ENCODE results near the gene SELENOI. TPM values are rescaled to one million over a fixed set of nuclear protein-coding genes. Genes with fewer than 3 reads are reported as not detected.

Gene SELENOI
- 11.6 and 13.0 TPM in 2 replicates for total RNA-seq

- H3K4me3 ChIP-seq (ENCODE audit: insufficient read depth, low read length) = peak within 1 kb of the TSS; percentile 98
- peak within 1 kb of the TSS; percentile 99 for H2AFZ ChIP-seq (ENCODE audit: low read length)
- DNase-seq (ENCODE audit: insufficient read length, low spot score, missing footprints) = peak; percentile 97
- peak within 1 kb of the TSS; percentile 96 for H3K27ac ChIP-seq (ENCODE audit: low read depth, low read length)
- peaks cover 58% of the 10 kb centered on the region for H3K79me2 ChIP-seq (ENCODE audit: insufficient read depth, low read length)
- H3K4me2 ChIP-seq (ENCODE audit: insufficient read depth, low read length) = peak within 1 kb of the TSS; percentile 99
- peaks cover 10% of the 10 kb centered on the region for H4K20me1 ChIP-seq (ENCODE audit: insufficient read depth, low read length)
- peaks cover 22% of the 10 kb centered on the region for H3K4me1 ChIP-seq (ENCODE audit: insufficient read depth, low read length)
- H3K36me3 ChIP-seq (ENCODE audit: insufficient read depth, low read length) = no peaks in the 10 kb centered on the region
- H3K9me3 ChIP-seq (ENCODE audit: low read depth, low read length) = no peaks in the 10 kb centered on the region
- H3K27me3 ChIP-seq (ENCODE audit: insufficient read depth, low read length) = no peaks in the 10 kb centered on the region
- TF ChIP-seq CTCF (IDR thresholded peaks at IDR 0.05; ENCODE audit: extremely low read depth, low read depth, low read length) = no peak
These were observed at the start of gene SELENOI for GRCh38 chr2:26345545-26346453. Gene SELENOI, plus strand, starts transcription at chr2:26346143. Its CDS starts 90 bp downstream, at chr2:26346233.

DNA sequence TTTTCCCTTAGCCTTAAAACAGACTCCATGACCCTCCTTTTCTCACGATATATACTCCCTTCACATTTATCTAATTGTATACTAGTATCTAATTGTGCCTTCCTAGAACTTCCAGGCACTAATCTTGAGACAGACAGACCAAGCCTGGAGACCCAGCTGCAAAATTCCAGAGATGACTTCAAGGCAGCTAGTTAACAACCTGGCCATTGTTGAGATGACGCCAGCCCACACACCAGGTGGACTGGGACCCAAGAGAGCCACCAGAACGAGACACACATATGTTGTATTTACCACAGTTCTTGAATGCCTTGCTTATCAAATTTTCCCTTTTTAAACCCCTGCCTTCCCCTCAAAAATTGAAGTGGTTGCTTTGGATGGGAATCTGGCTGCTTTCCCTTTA lies 48.9 kb upstream of the SELENOI start:
- Histone ChIP-seq H3K9me3 (ENCODE audit: low read depth, low read length) (no peaks in the 10 kb centered on the region), H3K36me3 (ENCODE audit: insufficient read depth, low read length) (no peaks in the 10 kb centered on the region), H3K79me2 (ENCODE audit: insufficient read depth, low read length) (no peaks in the 10 kb centered on the region), H2AFZ (ENCODE audit: low read length) (no peak overlapping the region), H3K4me3 (ENCODE audit: insufficient read depth, low read length) (no peak overlapping the region), H3K27ac (ENCODE audit: low read depth, low read length) (no peak overlapping the region), H4K20me1 (ENCODE audit: insufficient read depth, low read length) (no peaks in the 10 kb centered on the region), H3K4me1 (ENCODE audit: insufficient read depth, low read length) (peaks cover 31% of the 10 kb centered on the region), H3K27me3 (ENCODE audit: insufficient read depth, low read length) (no peaks in the 10 kb centered on the region), H3K4me2 (ENCODE audit: insufficient read depth, low read length) (no peak overlapping the region)
- TF ChIP-seq CTCF (IDR thresholded peaks at IDR 0.05; ENCODE audit: extremely low read depth, low read depth, low read length) = no peak
- DNase-seq (ENCODE audit: insufficient read length, low spot score, missing footprints) = no peak

- H3K4me2 ChIP-seq (ENCODE audit: insufficient read depth, low read length) = peak overlapping the region; percentile 86
- H3K27me3 ChIP-seq (ENCODE audit: insufficient read depth, low read length) = no peaks in the 10 kb centered on the region
- no peaks in the 10 kb centered on the region for H4K20me1 ChIP-seq (ENCODE audit: insufficient read depth, low read length)
- peak overlapping the region; percentile 89 for H2AFZ ChIP-seq (ENCODE audit: low read length)
- no peak for DNase-seq (ENCODE audit: insufficient read length, low spot score, missing footprints)
- no peaks in the 10 kb centered on the region for H3K9me3 ChIP-seq (ENCODE audit: low read depth, low read length)
- no peaks in the 10 kb centered on the region for H3K79me2 ChIP-seq (ENCODE audit: insufficient read depth, low read length)
- H3K4me1 ChIP-seq (ENCODE audit: insufficient read depth, low read length) = peaks cover 26% of the 10 kb centered on the region
- H3K27ac ChIP-seq (ENCODE audit: low read depth, low read length) = peak overlapping the region; percentile 82
- TF ChIP-seq CTCF (IDR thresholded peaks at IDR 0.05; ENCODE audit: extremely low read depth, low read depth, low read length) = no peak
- peak overlapping the region; percentile 70 for H3K4me3 ChIP-seq (ENCODE audit: insufficient read depth, low read length)
- no peaks in the 10 kb centered on the region for H3K36me3 ChIP-seq (ENCODE audit: insufficient read depth, low read length)
These were observed 47.7 kb upstream of the SELENOI start for GRCh38 chr2:26298286-26298637.

GRCh38 chr2:26298638-26299393 lies 47.1 kb upstream of the SELENOI start:
- Histone ChIP-seq H3K79me2 (ENCODE audit: insufficient read depth, low read length) (no peaks in the 10 kb centered on the region), H3K9me3 (ENCODE audit: low read depth, low read length) (no peaks in the 10 kb centered on the region), H3K4me3 (ENCODE audit: insufficient read depth, low read length) (peak overlapping the region; percentile 70), H3K27ac (ENCODE audit: low read depth, low read length) (peak overlapping the region; percentile 82), H3K27me3 (ENCODE audit: insufficient read depth, low read length) (no peaks in the 10 kb centered on the region), H3K4me2 (ENCODE audit: insufficient read depth, low read length) (peak overlapping the region; percentile 86), H4K20me1 (ENCODE audit: insufficient read depth, low read length) (no peaks in the 10 kb centered on the region), H3K36me3 (ENCODE audit: insufficient read depth, low read length) (no peaks in the 10 kb centered on the region), H2AFZ (ENCODE audit: low read length) (peak overlapping the region; percentile 89), H3K4me1 (ENCODE audit: insufficient read depth, low read length) (peaks cover 26% of the 10 kb centered on the region)
- no peak for TF ChIP-seq CTCF (IDR thresholded peaks at IDR 0.05; ENCODE audit: extremely low read depth, low read depth, low read length)
- DNase-seq (ENCODE audit: insufficient read length, low spot score, missing footprints) = no peak

All from osteoblast (primary cell).